AG09309 (cell line): ENCODE data around the gene GPATCH8.
"Not testable (repeated sequence)": the region's sequence is repeated elsewhere in the genome, so short reads cannot be mapped to it uniquely, and the experiment has no call there.

ENCODE experiments used
- DNase-seq: peaks from one replicate; pipeline ENCODE4 v3.0.0-alpha.2; 2010; ENCODE audit warnings: low read depth
- H3K4me3 ChIP-seq: 2 replicates; pipeline ENCODE4 v1.5.1; 2011; ENCODE audit warnings: mild to moderate bottlenecking, low read depth, low read length, moderate library complexity; ENCODE audit not compliant: control insufficient read depth
- CTCF ChIP-seq: IDR thresholded peaks from 2 replicates; pipeline ENCODE4 v1.5.1; 2011; ENCODE audit warnings: mild to moderate bottlenecking, low read depth, low read length, inconsistent platforms; ENCODE audit not compliant: insufficient read depth, control insufficient read depth; ENCODE audit errors: missing control alignments

GPATCH8 gene

GRCh38 chr17:44367231-44367979, 135.8 kb downstream of the GPATCH8 start:
- no peak overlapping the region for H3K4me3 ChIP-seq
- no peak for DNase-seq
- TF ChIP-seq CTCF, result no peak

- H3K4me3 ChIP-seq, DNase-seq: not testable (repeated sequence)
Measured at GRCh38 chr17:44365051-44365450, 138.2 kb downstream of the GPATCH8 start.

GRCh38 chr17:44363613-44364159, 139.5 kb downstream of the GPATCH8 start, which contains the start of gene FAM171A2:
Gene FAM171A2, minus strand, starts transcription at chr17:44363853. Its CDS starts 139 bp downstream, at chr17:44363714.
- DNase-seq, result no peak
- TF ChIP-seq CTCF, result peak; percentile 45

GRCh38 chr17:44362949-44363612, 140.1 kb downstream of the GPATCH8 start:
- H3K4me3 ChIP-seq, result peak overlapping the region; percentile 87
- TF ChIP-seq CTCF, result no peak
- no peak for DNase-seq

More at GRCh38 chr17:44363613-44364159, 139.5 kb downstream of the GPATCH8 start, which contains the start of gene FAM171A2:
- peak within 1 kb of the TSS; percentile 87 for H3K4me3 ChIP-seq

- DNase-seq, result no peak
- H3K4me3 ChIP-seq, result peak overlapping the region; percentile 87
- no peak for TF ChIP-seq CTCF
Measured at GRCh38 chr17:44362459-44362948, 140.7 kb downstream of the GPATCH8 start.

- H3K4me3 ChIP-seq, result no peak overlapping the region
- no peak for TF ChIP-seq CTCF
- no peak for DNase-seq
Measured at GRCh38 chr17:44361292-44362260, 141.6 kb downstream of the GPATCH8 start.
